SU-DHL-6 (cell line): ENCODE data around the gene OR2V2.

Experiments used
- CTCF ChIP-seq: fragments of 200-600 bp; sonication (generic); IDR thresholded peaks from one replicate; pipeline ENCODE4 v1.5.1; 2017; ENCODE audit warnings: antibody characterized with exemption, mild to moderate bottlenecking, low read length, moderate library complexity; ENCODE audit not compliant: insufficient read depth, poor library complexity, severe bottlenecking
- EZH2phosphoT487 ChIP-seq: fragments of 200-600 bp; sonication (generic), shearing (Covaris generic); conservative IDR thresholded peaks from 2 replicates; pipeline ENCODE4 v1.6.1; 2018; ENCODE audit warnings: mild to moderate bottlenecking, antibody characterized with exemption, low read length, moderate library complexity, mixed read lengths

GRCh38 chr5:181120306-181120705, 27.1 kb upstream of the OR2V2 start:
- no peak for TF ChIP-seq CTCF
- no peak for TF ChIP-seq EZH2phosphoT487
